ENCODE data around the gene FNBP1L. TPM values are rescaled to one million over a fixed set of nuclear protein-coding genes. Genes with fewer than 3 reads are reported as not detected.

The FNBP1L gene
- total RNA-seq, 2 donors from 2014 or later = 48.3 to 54.4 TPM

- TF ChIP-seq CTCF (IDR thresholded peaks at IDR 0.05) = no peak
- intact Hi-C loops (cut with DNase I) = no loop called here
- Histone ChIP-seq H3K36me3 (no peaks in the 10 kb centered on the region), H3K27me3 (no peaks in the 10 kb centered on the region), H3K9ac (ENCODE audit: low read depth in 2 of 2, low read length in 2 of 2) (no peak overlapping the region), H3K9me3 (no peaks in the 10 kb centered on the region), H3K4me1 (no peaks in the 10 kb centered on the region), H3K27ac (no peak overlapping the region), H3K4me3 (no peak overlapping the region)
- no peak for DNase-seq
Measured at GRCh38 chr1:93598861-93599439, 151.0 kb downstream of the FNBP1L start.

- no peaks in the 10 kb centered on the region for H3K36me3 ChIP-seq
- no peak for TF ChIP-seq CTCF (IDR thresholded peaks at IDR 0.05)
- no peak overlapping the region for H3K9ac ChIP-seq (ENCODE audit: low read depth in 2 of 2, low read length in 2 of 2)
- no peaks in the 10 kb centered on the region for H3K9me3 ChIP-seq
- no peaks in the 10 kb centered on the region for H3K4me1 ChIP-seq
- H3K27ac ChIP-seq = no peak overlapping the region
- DNase-seq = no peak
- no peaks in the 10 kb centered on the region for H3K27me3 ChIP-seq
- H3K4me3 ChIP-seq = no peak overlapping the region
- intact Hi-C loops (cut with DNase I) = no loop called here
Measured at GRCh38 chr1:93599479-93599878, 151.6 kb downstream of the FNBP1L start.

- no peak overlapping the region for H3K9ac ChIP-seq (ENCODE audit: low read depth in 2 of 2, low read length in 2 of 2)
Measured at GRCh38 chr1:93600663-93601062, 152.7 kb downstream of the FNBP1L start.

GRCh38 chr1:93601686-93602085 lies 153.8 kb downstream of the FNBP1L start:
- Histone ChIP-seq H3K36me3 (no peaks in the 10 kb centered on the region), H3K9ac (ENCODE audit: low read depth in 2 of 2, low read length in 2 of 2) (no peak overlapping the region), H3K4me3 (no peak overlapping the region), H3K4me1 (no peaks in the 10 kb centered on the region), H3K9me3 (no peaks in the 10 kb centered on the region), H3K27ac (no peak overlapping the region), H3K27me3 (no peaks in the 10 kb centered on the region)
- no peak for TF ChIP-seq CTCF (IDR thresholded peaks at IDR 0.05)
- no peak for DNase-seq
- intact Hi-C loops (cut with DNase I) = no loop called here

More at GRCh38 chr1:93600663-93601062, 152.7 kb downstream of the FNBP1L start:
- Histone ChIP-seq H3K27ac (no peak overlapping the region), H3K9me3 (no peaks in the 10 kb centered on the region), H3K4me3 (no peak overlapping the region), H3K36me3 (no peaks in the 10 kb centered on the region), H3K4me1 (no peaks in the 10 kb centered on the region), H3K27me3 (no peaks in the 10 kb centered on the region)
- no peak for TF ChIP-seq CTCF (IDR thresholded peaks at IDR 0.05)
- no peak for DNase-seq
- intact Hi-C loops (cut with DNase I) = no loop called here

- no peak for TF ChIP-seq CTCF (IDR thresholded peaks at IDR 0.05)
- H3K4me3 ChIP-seq = no peak overlapping the region
- no peak overlapping the region for H3K27ac ChIP-seq
- DNase-seq = no peak
- no peak overlapping the region for H3K9ac ChIP-seq (ENCODE audit: low read depth in 2 of 2, low read length in 2 of 2)
- intact Hi-C loops (cut with DNase I) = no loop called here
- H3K27me3 ChIP-seq = no peaks in the 10 kb centered on the region
- H3K9me3 ChIP-seq = no peaks in the 10 kb centered on the region
- H3K4me1 ChIP-seq = no peaks in the 10 kb centered on the region
- no peaks in the 10 kb centered on the region for H3K36me3 ChIP-seq
Measured at GRCh38 chr1:93602101-93602500, 154.2 kb downstream of the FNBP1L start.

Measured in colonic mucosa (tissue), 4 donors.